Caco-2 (cell line): ENCODE measurements around the gene GAREM1. TPM values are rescaled to one million over a fixed set of nuclear protein-coding genes. Genes with fewer than 3 reads are reported as not detected.

Source experiments
- BruUV-seq: library from RNA; stranded (reverse); fragments of 400-500 nt; replicated peaks from 2 replicates; lab custom pipeline; 2021; lab: Mats Ljungman, UMichigan
- CTCF ChIA-PET: fragments of 300-600 bp; sonication (Branson Sonifier 250); formaldehyde crosslinking; loops from one replicate; lab custom pipeline; 2022; ENCODE audit warnings: antibody characterized with exemption; lab: Charles Lee
- POLR2A ChIA-PET: fragments of 300-600 bp; sonication (Branson Sonifier 250); formaldehyde crosslinking; loops from one replicate; lab custom pipeline; 2022; ENCODE audit warnings: antibody characterized with exemption; lab: Charles Lee
- DNase-seq, 2 experiments: peaks; one replicate each; pipeline versions ENCODE4 v3.0.0 to v3.0.0-alpha.2; 2020 to 2022
- H3K27me3 ChIP-seq: replicated peaks from 2 replicates; pipeline ENCODE4 v1.6.0; 2011; ENCODE audit warnings: low read length; ENCODE audit not compliant: control insufficient read depth, insufficient read depth
- H3K36me3 ChIP-seq: 2 replicates; pipeline ENCODE4 v1.5.1; 2011; ENCODE audit warnings: low read length; ENCODE audit not compliant: control insufficient read depth, insufficient read depth
- H3K4me1 ChIP-seq: fragments of 250-450 bp; sonication (Bioruptor Pico); 2 replicates; pipeline ENCODE4 v1.5.1; 2020; ENCODE audit warnings: mild to moderate bottlenecking
- H3K4me3 ChIP-seq: 2 replicates; pipeline ENCODE4 v1.5.1; 2011; ENCODE audit warnings: low read depth, mild to moderate bottlenecking, control low read depth, low read length
- H3K9me3 ChIP-seq: fragments of 250-450 bp; sonication (Bioruptor Pico); 2 replicates; pipeline ENCODE4 v1.5.1; 2020; ENCODE audit warnings: mild to moderate bottlenecking, moderate library complexity
- H3K27ac Mint-ChIP-seq: one replicate; pipeline ENCODE4 v1.8.0; 2022; ENCODE audit warnings: mixed read lengths; ENCODE audit not compliant: unreplicated experiment
- H3K27me3 Mint-ChIP-seq: one replicate; pipeline ENCODE4 v1.8.0; 2022; ENCODE audit warnings: mixed read lengths; ENCODE audit not compliant: insufficient read depth, unreplicated experiment
- H3K36me3 Mint-ChIP-seq: one replicate; pipeline ENCODE4 v1.8.0; 2022; ENCODE audit warnings: mild to moderate bottlenecking, mixed read lengths; ENCODE audit not compliant: insufficient read depth, unreplicated experiment
- H3K4me1 Mint-ChIP-seq: one replicate; pipeline ENCODE4 v1.8.0; 2022; ENCODE audit warnings: low read depth, mixed read lengths; ENCODE audit not compliant: unreplicated experiment
- H3K4me3 Mint-ChIP-seq: one replicate; pipeline ENCODE4 v1.8.0; 2022; ENCODE audit warnings: mild to moderate bottlenecking, moderate library complexity, mixed read lengths; ENCODE audit not compliant: unreplicated experiment
- H3K9me3 Mint-ChIP-seq: one replicate; pipeline ENCODE4 v1.8.0; 2022; ENCODE audit warnings: mixed read lengths; ENCODE audit not compliant: unreplicated experiment
- intact Hi-C: fragments of 100-400 bp; cut with micrococcal nuclease; formaldehyde crosslinking; loops from one replicate; pipeline ENCODE4 v1.10.0; 2022; ENCODE audit not compliant: unreplicated experiment
- total RNA-seq: library from RNA; stranded (reverse); gene quantifications from 2 replicates; pipeline ENCODE4 v1.2.3, GENCODE V29; 2022
- TF ChIP-seq, protein P1 (sequence below), 2 experiments: fragments of 200-600 bp in 1 of 2; IDR thresholded peaks; 1 replicate in 1 of 2; 2 replicates in 1 of 2; pipeline versions ENCODE4 v1.5.1 to v1.8.0; 2011 to 2022; ENCODE audit warnings: antibody characterized with exemption in 1 of 2, control low read depth in 1 of 2, inconsistent platforms in 1 of 2, low read depth in 1 of 2, low read length in 1 of 2, mild to moderate bottlenecking in 1 of 2, moderate library complexity in 1 of 2; ENCODE audit not compliant: insufficient read depth in 1 of 2, severe bottlenecking in 1 of 2, unreplicated experiment in 1 of 2

The GAREM1 gene
- total RNA-seq, 1 experiment from 2014 or later: 0.50 TPM

GRCh38 chr18:32301976-32302743 lies 168.5 kb downstream of the GAREM1 start:
- H3K4me1 Mint-ChIP-seq: no peaks in the 10 kb centered on the region
- POLR2A ChIA-PET: no interaction called here

GRCh38 chr18:32301361-32301760 lies 169.3 kb downstream of the GAREM1 start:
- no peaks in the 10 kb centered on the region for H3K36me3 Mint-ChIP-seq
- TF ChIP-seq, protein P1, sequence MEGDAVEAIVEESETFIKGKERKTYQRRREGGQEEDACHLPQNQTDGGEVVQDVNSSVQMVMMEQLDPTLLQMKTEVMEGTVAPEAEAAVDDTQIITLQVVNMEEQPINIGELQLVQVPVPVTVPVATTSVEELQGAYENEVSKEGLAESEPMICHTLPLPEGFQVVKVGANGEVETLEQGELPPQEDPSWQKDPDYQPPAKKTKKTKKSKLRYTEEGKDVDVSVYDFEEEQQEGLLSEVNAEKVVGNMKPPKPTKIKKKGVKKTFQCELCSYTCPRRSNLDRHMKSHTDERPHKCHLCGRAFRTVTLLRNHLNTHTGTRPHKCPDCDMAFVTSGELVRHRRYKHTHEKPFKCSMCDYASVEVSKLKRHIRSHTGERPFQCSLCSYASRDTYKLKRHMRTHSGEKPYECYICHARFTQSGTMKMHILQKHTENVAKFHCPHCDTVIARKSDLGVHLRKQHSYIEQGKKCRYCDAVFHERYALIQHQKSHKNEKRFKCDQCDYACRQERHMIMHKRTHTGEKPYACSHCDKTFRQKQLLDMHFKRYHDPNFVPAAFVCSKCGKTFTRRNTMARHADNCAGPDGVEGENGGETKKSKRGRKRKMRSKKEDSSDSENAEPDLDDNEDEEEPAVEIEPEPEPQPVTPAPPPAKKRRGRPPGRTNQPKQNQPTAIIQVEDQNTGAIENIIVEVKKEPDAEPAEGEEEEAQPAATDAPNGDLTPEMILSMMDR (IDR thresholded peaks at IDR 0.05; ENCODE audit: insufficient read depth in 1 of 2, low read depth in 1 of 2, low read length in 1 of 2, severe bottlenecking in 1 of 2, unreplicated experiment in 1 of 2): no peak
- no peak overlapping the region for H3K4me3 ChIP-seq
- H3K9me3 Mint-ChIP-seq: no peaks in the 10 kb centered on the region
- no peak overlapping the region for H3K4me3 Mint-ChIP-seq
- H3K9me3 ChIP-seq: no peaks in the 10 kb centered on the region
- no peak overlapping the region for H3K27ac Mint-ChIP-seq
- H3K27me3 Mint-ChIP-seq: peaks cover 3% of the 10 kb centered on the region
- H3K4me1 Mint-ChIP-seq: no peaks in the 10 kb centered on the region
- no TSS peak for BruUV-seq
- no peaks in the 10 kb centered on the region for H3K27me3 ChIP-seq
- no peak for DNase-seq
- intact Hi-C loops: no loop called here
- H3K36me3 ChIP-seq: no peaks in the 10 kb centered on the region
- ChIA-PET POLR2A (no interaction called here), CTCF (no interaction called here)
- H3K4me1 ChIP-seq: no peaks in the 10 kb centered on the region

More at GRCh38 chr18:32301976-32302743, 168.5 kb downstream of the GAREM1 start:
- no peaks in the 10 kb centered on the region for H3K4me1 ChIP-seq
- H3K36me3 ChIP-seq: no peaks in the 10 kb centered on the region
- intact Hi-C loops: no loop called here
- CTCF ChIA-PET: no interaction called here
- no peaks in the 10 kb centered on the region for H3K36me3 Mint-ChIP-seq
- no peak for DNase-seq
- H3K27ac Mint-ChIP-seq: no peak overlapping the region
- H3K4me3 ChIP-seq: no peak overlapping the region
- H3K27me3 Mint-ChIP-seq: peaks cover 3% of the 10 kb centered on the region
- H3K9me3 Mint-ChIP-seq: no peaks in the 10 kb centered on the region
- H3K27me3 ChIP-seq: no peaks in the 10 kb centered on the region
- no peaks in the 10 kb centered on the region for H3K9me3 ChIP-seq
- TF ChIP-seq, protein P1 (IDR thresholded peaks at IDR 0.05; ENCODE audit: insufficient read depth in 1 of 2, low read depth in 1 of 2, low read length in 1 of 2, severe bottlenecking in 1 of 2, unreplicated experiment in 1 of 2): no peak
- no peak overlapping the region for H3K4me3 Mint-ChIP-seq
- no TSS peak for BruUV-seq

DNA sequence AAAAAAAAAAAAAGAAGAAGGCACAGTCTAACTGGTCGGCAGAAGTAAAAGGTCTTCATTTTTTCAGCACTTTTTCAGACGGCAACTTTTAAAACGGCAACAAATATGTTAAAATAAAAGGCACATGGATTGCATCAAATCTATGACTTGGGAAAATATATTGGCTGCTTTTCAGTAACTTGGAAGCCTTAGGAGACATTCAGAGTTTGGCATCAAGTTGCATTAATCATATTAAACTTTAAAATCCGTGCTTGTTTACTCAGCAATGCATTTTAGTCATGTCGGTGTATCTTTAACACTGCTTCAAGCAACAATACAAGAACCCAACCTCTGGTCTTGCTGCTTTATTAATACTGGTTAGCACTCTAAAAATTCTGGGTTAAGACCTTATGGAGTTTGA lies 169.8 kb downstream of the GAREM1 start:
- intact Hi-C loops: no loop called here
- no TSS peak for BruUV-seq

More for the DNA sequence above, 169.8 kb downstream of the GAREM1 start:
- Histone ChIP-seq H3K4me1 (no peaks in the 10 kb centered on the region), H3K9me3 (no peaks in the 10 kb centered on the region), H3K36me3 (no peaks in the 10 kb centered on the region), H3K4me3 (no peak overlapping the region), H3K27me3 (no peaks in the 10 kb centered on the region)
- H3K9me3 Mint-ChIP-seq: no peaks in the 10 kb centered on the region
- H3K27ac Mint-ChIP-seq: no peak overlapping the region
- no peaks in the 10 kb centered on the region for H3K36me3 Mint-ChIP-seq
- H3K4me3 Mint-ChIP-seq: no peak overlapping the region
- POLR2A ChIA-PET: no interaction called here
- TF ChIP-seq, protein P1 (IDR thresholded peaks at IDR 0.05; ENCODE audit: insufficient read depth in 1 of 2, low read depth in 1 of 2, low read length in 1 of 2, severe bottlenecking in 1 of 2, unreplicated experiment in 1 of 2): no peak
- H3K4me1 Mint-ChIP-seq: no peaks in the 10 kb centered on the region
- CTCF ChIA-PET: interaction anchor here (1.0 kb wide), 1 partner anchor 170 kb away, joined by 3 read pairs; the partner anchor contains the start of gene GAREM1
- no peaks in the 10 kb centered on the region for H3K27me3 Mint-ChIP-seq
- no peak for DNase-seq
